ENCODE data around the gene HDAC4.

Gene HDAC4

GRCh38 chr2:239255628-239256349 is 145.0 kb downstream of the HDAC4 start:
- TF ChIP-seq GATA2 (IDR thresholded peaks at IDR 0.05; ENCODE audit: low read depth, low read length) (no peak), GATA3 (IDR thresholded peaks at IDR 0.05; ENCODE audit: low read depth, low read length) (no peak)

DNA sequence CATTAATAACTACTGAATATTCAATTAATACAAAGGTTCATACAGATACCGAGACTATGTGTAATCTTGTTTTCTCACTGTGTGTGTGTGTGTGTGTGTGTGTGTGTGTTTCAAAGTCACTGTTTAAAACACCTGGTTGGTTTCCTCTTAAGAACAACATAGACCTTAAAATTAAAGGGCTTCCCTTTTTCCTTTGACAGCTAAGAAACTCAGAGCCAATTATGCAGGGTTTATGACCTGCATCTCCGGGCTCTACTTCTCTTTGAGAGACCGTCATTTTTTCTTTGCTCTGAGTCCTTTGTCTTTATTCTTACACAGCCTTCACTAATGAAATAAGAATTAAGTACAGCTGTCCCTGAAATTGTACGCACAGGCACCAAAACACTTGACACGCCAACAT is 145.6 kb downstream of the HDAC4 start:
- TF ChIP-seq GATA2 (IDR thresholded peaks at IDR 0.05; ENCODE audit: low read depth, low read length) (no peak), GATA3 (IDR thresholded peaks at IDR 0.05; ENCODE audit: low read depth, low read length) (no peak)

GRCh38 chr2:239253701-239254436 is 147.0 kb downstream of the HDAC4 start:
- TF ChIP-seq GATA3 (IDR thresholded peaks at IDR 0.05; ENCODE audit: low read depth, low read length), result no peak
- TF ChIP-seq GATA2 (IDR thresholded peaks at IDR 0.05; ENCODE audit: low read depth, low read length), result no peak

DNA sequence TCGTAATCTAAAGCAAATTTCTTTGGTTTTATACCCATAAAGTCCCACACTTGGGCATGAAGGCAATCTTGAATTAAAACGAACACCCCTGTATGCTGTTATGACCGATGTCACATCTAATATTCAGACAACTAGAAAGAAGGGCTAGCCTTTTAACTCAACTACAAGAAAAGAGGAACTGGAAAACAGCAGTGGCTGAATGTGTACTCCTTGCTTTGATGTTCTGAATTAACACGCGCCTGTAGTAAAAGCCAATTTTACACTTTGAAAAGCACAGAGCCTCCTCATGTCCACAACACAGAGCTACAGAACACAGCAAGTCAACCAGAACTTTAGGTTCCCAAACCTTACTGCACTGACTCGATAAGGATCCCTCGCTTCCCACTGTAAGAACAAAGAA is 147.6 kb downstream of the HDAC4 start:
- no peak for TF ChIP-seq GATA3 (IDR thresholded peaks at IDR 0.05; ENCODE audit: low read depth, low read length)
- no peak for TF ChIP-seq GATA2 (IDR thresholded peaks at IDR 0.05; ENCODE audit: low read depth, low read length)

DNA sequence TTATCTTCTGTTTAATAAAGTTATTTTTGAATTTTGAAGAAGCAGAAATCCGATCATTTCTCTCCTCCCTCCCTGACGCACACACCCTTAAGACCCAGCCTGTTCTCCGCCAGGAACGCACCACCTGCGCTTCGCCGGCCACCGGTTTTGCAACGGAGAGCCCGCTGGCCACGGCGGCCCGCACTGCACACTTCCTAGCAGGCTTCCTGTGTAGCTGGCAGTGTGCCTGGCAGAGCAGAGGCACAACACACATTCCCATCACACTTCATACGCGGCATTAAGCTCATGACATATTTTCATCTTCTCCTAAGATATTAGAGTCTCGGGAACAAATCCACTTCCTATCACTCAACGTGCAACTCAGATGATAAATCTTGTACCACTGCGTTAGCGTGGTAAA is 148.0 kb downstream of the HDAC4 start:
- TF ChIP-seq GATA3 (IDR thresholded peaks at IDR 0.05; ENCODE audit: low read depth, low read length) (no peak), GATA2 (IDR thresholded peaks at IDR 0.05; ENCODE audit: low read depth, low read length) (no peak)

- no peak for TF ChIP-seq GATA2 (IDR thresholded peaks at IDR 0.05; ENCODE audit: low read depth, low read length)
- TF ChIP-seq GATA3 (IDR thresholded peaks at IDR 0.05; ENCODE audit: low read depth, low read length), result no peak
Observed at GRCh38 chr2:239252393-239252792, 148.4 kb downstream of the HDAC4 start.

DNA sequence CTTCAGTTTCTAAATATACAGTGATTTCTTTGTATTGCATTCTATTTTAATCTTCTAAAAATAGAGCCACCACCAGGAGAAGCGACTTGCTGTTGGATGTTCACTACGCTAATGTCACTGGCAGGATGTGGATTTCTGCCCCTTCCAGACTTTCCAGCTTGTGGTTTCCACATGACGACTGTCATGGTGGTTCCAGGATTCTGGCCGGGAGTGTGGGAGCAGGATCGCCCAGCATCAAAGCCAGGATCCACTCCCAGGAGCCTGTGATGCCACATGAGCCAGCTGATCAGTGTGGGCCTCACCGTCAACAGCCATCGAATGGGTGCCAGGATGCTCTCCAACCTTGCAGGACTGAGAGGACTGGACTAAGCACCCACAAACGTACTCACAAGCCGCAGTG is 148.8 kb downstream of the HDAC4 start:
- no peak for TF ChIP-seq GATA3 (IDR thresholded peaks at IDR 0.05; ENCODE audit: low read depth, low read length)
- no peak for TF ChIP-seq GATA2 (IDR thresholded peaks at IDR 0.05; ENCODE audit: low read depth, low read length)

GRCh38 chr2:239250216-239251081 is 150.4 kb downstream of the HDAC4 start:
- no peak for TF ChIP-seq GATA2 (IDR thresholded peaks at IDR 0.05; ENCODE audit: low read depth, low read length)

DNA sequence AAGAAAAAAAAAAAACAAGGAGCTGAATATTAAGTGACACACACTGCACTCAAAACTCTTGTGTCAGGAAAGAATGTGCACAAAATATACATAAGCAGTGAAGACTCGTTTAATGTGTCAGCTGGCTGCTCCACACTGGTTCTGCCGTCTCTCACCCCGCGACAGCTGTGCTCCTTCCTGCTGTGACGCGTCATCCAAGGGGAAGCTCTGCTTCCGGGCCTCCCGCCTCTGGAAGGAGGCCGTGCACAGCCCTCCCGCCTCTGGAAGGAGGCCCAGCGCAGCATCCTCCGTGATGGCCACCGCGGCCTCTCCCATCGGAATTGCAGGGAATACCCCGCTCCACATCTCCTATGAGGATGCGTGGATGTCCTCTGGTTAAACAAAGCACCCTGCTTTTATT is 151.0 kb downstream of the HDAC4 start:
- TF ChIP-seq GATA3 (IDR thresholded peaks at IDR 0.05; ENCODE audit: low read depth, low read length), result no peak
- TF ChIP-seq GATA2 (IDR thresholded peaks at IDR 0.05; ENCODE audit: low read depth, low read length), result no peak

DNA sequence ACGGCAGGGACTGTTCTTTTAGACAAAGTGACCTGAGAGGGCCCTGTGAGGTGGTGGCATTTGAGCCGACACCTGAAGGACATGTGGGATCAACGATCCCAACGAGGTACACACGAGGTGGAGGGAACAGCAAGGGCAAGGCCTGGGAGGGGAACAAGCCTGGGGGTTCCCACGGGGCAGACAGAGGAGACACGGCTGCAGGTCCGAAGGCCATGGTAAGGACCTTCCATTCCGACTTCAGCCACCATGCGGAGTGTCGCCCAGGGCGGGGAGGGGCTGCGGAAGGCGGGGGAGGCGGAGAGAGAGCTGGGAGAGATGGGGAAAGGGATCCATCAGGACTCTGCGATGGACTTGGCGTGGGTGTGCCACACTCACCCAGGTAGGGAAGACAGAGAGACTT is 151.8 kb downstream of the HDAC4 start:
- TF ChIP-seq GATA2 (IDR thresholded peaks at IDR 0.05; ENCODE audit: low read depth, low read length) (no peak), GATA3 (IDR thresholded peaks at IDR 0.05; ENCODE audit: low read depth, low read length) (no peak)

GRCh38 chr2:239247401-239248245 is 153.2 kb downstream of the HDAC4 start:
- TF ChIP-seq GATA2 (IDR thresholded peaks at IDR 0.05; ENCODE audit: low read depth, low read length) (no peak), GATA3 (IDR thresholded peaks at IDR 0.05; ENCODE audit: low read depth, low read length) (no peak)

- TF ChIP-seq GATA3 (IDR thresholded peaks at IDR 0.05; ENCODE audit: low read depth, low read length) (no peak), GATA2 (IDR thresholded peaks at IDR 0.05; ENCODE audit: low read depth, low read length) (no peak)
Observed at GRCh38 chr2:239246723-239247122, 154.1 kb downstream of the HDAC4 start.

DNA sequence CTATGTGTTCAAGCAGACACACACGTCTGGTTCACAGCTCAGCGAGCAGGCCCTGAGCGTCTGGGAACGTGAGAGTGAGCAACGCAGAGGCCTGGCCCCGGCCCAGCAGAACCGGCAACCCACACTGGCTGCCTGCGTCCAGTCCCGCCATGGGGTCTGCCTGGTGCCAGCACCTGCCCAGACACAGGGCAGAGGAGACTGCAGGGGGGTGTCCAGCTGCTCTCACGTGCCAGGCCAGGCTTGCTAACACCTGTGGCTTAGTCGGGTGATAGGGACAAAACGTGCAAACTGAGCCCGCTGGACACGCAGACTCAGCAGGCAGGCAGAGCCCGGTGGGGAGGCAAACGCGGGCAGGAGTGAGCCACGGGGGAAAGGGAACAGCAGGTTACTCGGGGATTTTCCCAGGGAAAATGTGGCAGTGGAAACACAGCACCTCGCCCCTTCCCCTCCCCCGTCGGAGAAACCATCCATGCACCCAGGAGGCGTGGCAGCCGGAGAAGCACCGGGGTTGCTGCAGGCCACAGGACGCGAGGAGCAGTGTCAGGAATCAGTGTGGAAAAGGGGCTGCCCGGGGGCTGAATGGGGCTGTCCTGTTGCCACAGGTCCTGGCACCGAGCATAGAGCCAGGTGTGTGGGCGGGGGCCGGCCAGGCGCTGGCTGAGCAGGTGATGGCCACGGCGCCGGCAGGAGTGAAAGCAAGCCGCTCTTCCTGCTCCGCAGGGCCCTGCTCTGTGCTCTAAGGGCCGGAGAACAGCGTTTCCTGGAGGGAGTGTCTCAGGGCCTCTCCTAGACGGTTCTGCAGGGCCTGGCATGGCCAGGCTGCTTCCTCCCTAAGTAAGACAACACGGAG is 154.7 kb downstream of the HDAC4 start:
- TF ChIP-seq GATA2 (IDR thresholded peaks at IDR 0.05; ENCODE audit: low read depth, low read length) (no peak), GATA3 (IDR thresholded peaks at IDR 0.05; ENCODE audit: low read depth, low read length) (no peak)

Measured in SH-SY5Y (cell line).